Smooth muscle cell (in vitro differentiated cells): Measurements from ENCODE around the gene RABGAP1L. TPM values are rescaled to one million over a fixed set of nuclear protein-coding genes. Genes with fewer than 3 reads are reported as not detected.
"Not testable (repeated sequence)": the region's sequence is repeated elsewhere in the genome, so short reads cannot be mapped to it uniquely, and the experiment has no call there.

Source experiments
- DNase-seq: peaks from one replicate; lab custom pipeline; 2025; ENCODE audit not compliant: unreplicated experiment; lab: John Stamatoyannopoulos, UW
- H2AFZ ChIP-seq: fragments of 200-600 bp; sonication (generic); 2 replicates; pipeline ENCODE4 v1.6.0; 2016; ENCODE audit warnings: antibody characterized with exemption, low read depth, mild to moderate bottlenecking
- H3F3A ChIP-seq: fragments of 200-600 bp; sonication (generic); 2 replicates; pipeline ENCODE4 v1.6.0; 2017; ENCODE audit warnings: antibody characterized with exemption, low read depth
- H3K27ac ChIP-seq: fragments of 200-600 bp; sonication (generic); 2 replicates; pipeline ENCODE4 v1.5.1; 2016; ENCODE audit warnings: low read depth, mild to moderate bottlenecking
- H3K27me3 ChIP-seq: fragments of 200-600 bp; sonication (generic); 2 replicates; pipeline ENCODE4 v1.6.1; 2016; ENCODE audit warnings: low read depth, mild to moderate bottlenecking
- H3K36me3 ChIP-seq: fragments of 200-600 bp; sonication (generic); 2 replicates; pipeline ENCODE4 v1.5.1; 2016; ENCODE audit warnings: low read depth
- H3K4me1 ChIP-seq: fragments of 200-600 bp; sonication (generic); 2 replicates; pipeline ENCODE4 v1.5.1; 2016; ENCODE audit warnings: low read depth
- H3K4me2 ChIP-seq: fragments of 200-600 bp; sonication (generic); 2 replicates; pipeline ENCODE4 v1.6.0; 2016; ENCODE audit warnings: mild to moderate bottlenecking
- H3K4me3 ChIP-seq: fragments of 200-600 bp; sonication (generic); 2 replicates; pipeline ENCODE4 v1.5.1; 2016; ENCODE audit warnings: mild to moderate bottlenecking
- H3K79me2 ChIP-seq: fragments of 200-600 bp; sonication (generic); 2 replicates; pipeline ENCODE4 v1.6.0; 2016; ENCODE audit warnings: low read depth, mild to moderate bottlenecking
- H3K9ac ChIP-seq: fragments of 200-600 bp; sonication (generic); 2 replicates; pipeline ENCODE4 v1.6.0; 2016; ENCODE audit warnings: low read depth
- H3K9me3 ChIP-seq: fragments of 200-600 bp; sonication (generic); replicated peaks from 2 replicates; pipeline ENCODE4 v1.5.1; 2016; ENCODE audit warnings: low read depth
- H4K20me1 ChIP-seq: fragments of 200-600 bp; sonication (generic); 2 replicates; pipeline ENCODE4 v1.6.0; 2016; ENCODE audit warnings: low read depth
- WGBS: methylation state at CpG from one replicate; pipeline ENCODE4 v1.1.7; 2016; ENCODE audit warnings: low lambda C conversion rate; 5-methylcytosine and 5-hydroxymethylcytosine counted together
- polyA plus RNA-seq: library from polyadenylated mRNA; unstranded; fragments of >200 nt; fragmentation: Nextera tagmentation; extraction: Ambion mirVana; gene quantifications from 2 replicates; pipeline ENCODE4 v1.2.1, GENCODE V29; 2016
- total RNA-seq: library from RNA; depleted of rRNA; stranded (reverse); fragments of >200 nt; gene quantifications from 2 replicates; pipeline ENCODE4 v1.2.3, GENCODE V29; 2014
- TF ChIP-seq, protein P1 (sequence below): fragments of 200-600 bp; sonication (generic); IDR thresholded peaks from 2 replicates; pipeline ENCODE4 v1.5.1; 2017; ENCODE audit warnings: borderline replicate concordance, mild to moderate bottlenecking, antibody characterized with exemption; ENCODE audit not compliant: insufficient read depth, poor library complexity, severe bottlenecking

RABGAP1L gene
- total and polyA plus RNA-seq, 2 experiments from 2014 or later = 4.8 to 24.7 TPM

DNA sequence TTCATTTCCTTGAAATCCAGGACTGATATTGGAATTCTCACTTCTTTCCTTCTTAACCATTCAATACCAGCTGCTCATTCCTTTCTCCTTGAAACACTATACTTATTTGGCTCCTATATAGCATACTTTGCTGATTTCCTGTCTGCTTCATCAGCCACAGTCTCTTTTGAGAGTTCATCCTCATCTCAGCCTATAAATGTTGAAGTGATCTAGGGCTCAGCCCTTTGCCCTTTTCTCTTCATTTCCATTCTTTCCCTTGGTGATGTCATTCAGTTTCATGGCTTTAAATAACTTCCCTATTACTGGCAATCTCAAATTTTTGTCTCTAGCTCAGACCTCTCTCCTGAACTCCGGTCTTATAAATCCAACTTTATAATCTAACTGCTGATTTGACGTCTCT lies 24.1 kb upstream of the RABGAP1L start:
- no peaks in the 10 kb centered on the region for H3K9me3 ChIP-seq
- TF ChIP-seq, protein P1, sequence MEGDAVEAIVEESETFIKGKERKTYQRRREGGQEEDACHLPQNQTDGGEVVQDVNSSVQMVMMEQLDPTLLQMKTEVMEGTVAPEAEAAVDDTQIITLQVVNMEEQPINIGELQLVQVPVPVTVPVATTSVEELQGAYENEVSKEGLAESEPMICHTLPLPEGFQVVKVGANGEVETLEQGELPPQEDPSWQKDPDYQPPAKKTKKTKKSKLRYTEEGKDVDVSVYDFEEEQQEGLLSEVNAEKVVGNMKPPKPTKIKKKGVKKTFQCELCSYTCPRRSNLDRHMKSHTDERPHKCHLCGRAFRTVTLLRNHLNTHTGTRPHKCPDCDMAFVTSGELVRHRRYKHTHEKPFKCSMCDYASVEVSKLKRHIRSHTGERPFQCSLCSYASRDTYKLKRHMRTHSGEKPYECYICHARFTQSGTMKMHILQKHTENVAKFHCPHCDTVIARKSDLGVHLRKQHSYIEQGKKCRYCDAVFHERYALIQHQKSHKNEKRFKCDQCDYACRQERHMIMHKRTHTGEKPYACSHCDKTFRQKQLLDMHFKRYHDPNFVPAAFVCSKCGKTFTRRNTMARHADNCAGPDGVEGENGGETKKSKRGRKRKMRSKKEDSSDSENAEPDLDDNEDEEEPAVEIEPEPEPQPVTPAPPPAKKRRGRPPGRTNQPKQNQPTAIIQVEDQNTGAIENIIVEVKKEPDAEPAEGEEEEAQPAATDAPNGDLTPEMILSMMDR = no peak
- no peak overlapping the region for H3K27ac ChIP-seq
- no peaks in the 10 kb centered on the region for H3F3A ChIP-seq
- H3K4me2 ChIP-seq = no peak overlapping the region
- no peaks in the 10 kb centered on the region for H4K20me1 ChIP-seq
- H3K36me3 ChIP-seq = no peaks in the 10 kb centered on the region
- no peaks in the 10 kb centered on the region for H3K27me3 ChIP-seq
- no peak for DNase-seq
- H3K79me2 ChIP-seq = no peaks in the 10 kb centered on the region
- no peak overlapping the region for H3K4me3 ChIP-seq
- no peak overlapping the region for H2AFZ ChIP-seq
- H3K9ac ChIP-seq = no peak overlapping the region
- WGBS = 72% methylated on average over 2 of the region's 2 CpGs
- H3K4me1 ChIP-seq = peaks cover 5% of the 10 kb centered on the region

DNA sequence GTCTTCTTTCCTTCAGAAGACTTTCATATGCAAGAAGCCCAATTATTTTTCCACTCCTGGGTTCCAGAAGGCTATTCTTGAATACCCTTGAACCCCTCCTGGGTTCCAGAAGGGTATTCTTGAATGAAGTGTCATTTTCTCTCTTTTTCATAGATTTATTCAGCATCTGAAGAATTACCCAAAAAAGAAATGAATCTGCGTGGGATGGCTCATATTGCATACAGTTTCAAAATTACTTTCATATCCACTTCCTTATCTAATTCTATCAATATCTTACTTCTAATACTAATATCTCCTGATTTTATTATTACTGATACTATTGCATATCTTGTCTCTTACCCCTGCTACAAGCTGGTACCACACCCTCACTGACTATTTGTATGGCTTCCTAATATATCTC lies 22.6 kb upstream of the RABGAP1L start:
- TF ChIP-seq, protein P1 = no peak
- H3K4me1 ChIP-seq = no peaks in the 10 kb centered on the region
- H3F3A ChIP-seq = no peaks in the 10 kb centered on the region
- H2AFZ ChIP-seq = no peak overlapping the region
- 97% methylated on average over 1 of the region's 1 CpG for WGBS
- DNase-seq = no peak
- no peak overlapping the region for H3K4me2 ChIP-seq
- H3K79me2 ChIP-seq = no peaks in the 10 kb centered on the region
- H3K27ac ChIP-seq = no peak overlapping the region
- H3K36me3 ChIP-seq = no peaks in the 10 kb centered on the region
- H3K27me3 ChIP-seq = no peaks in the 10 kb centered on the region
- H3K9me3 ChIP-seq = no peaks in the 10 kb centered on the region
- no peak overlapping the region for H3K9ac ChIP-seq
- H3K4me3 ChIP-seq = no peak overlapping the region
- H4K20me1 ChIP-seq = no peaks in the 10 kb centered on the region

DNA sequence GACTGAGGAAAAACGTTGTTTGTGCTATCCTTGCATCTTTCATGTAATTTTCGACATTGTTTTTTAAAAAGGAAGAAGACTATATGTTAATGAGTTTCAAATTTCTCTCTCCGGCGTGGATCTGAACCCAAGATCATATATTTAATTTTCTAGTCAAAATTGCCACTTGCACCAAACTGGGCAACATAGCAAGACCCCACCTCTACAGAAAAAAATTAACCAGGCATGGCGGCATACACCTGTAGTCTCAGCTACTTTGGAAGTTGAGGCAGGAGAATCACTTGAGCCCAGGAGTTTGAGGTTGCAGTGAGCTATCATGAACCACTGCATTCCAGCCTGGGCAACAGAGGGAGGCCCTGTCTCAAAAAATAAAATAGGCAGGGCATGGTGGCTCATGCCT lies 16.5 kb upstream of the RABGAP1L start:
- H3K79me2 ChIP-seq = no peaks in the 10 kb centered on the region
- no peaks in the 10 kb centered on the region for H4K20me1 ChIP-seq
- H3K9ac ChIP-seq = no peak overlapping the region
- H2AFZ ChIP-seq = no peak overlapping the region
- H3K27me3 ChIP-seq = no peaks in the 10 kb centered on the region
- H3K9me3 ChIP-seq = no peaks in the 10 kb centered on the region
- TF ChIP-seq, protein P1 = no peak
- no peaks in the 10 kb centered on the region for H3K4me1 ChIP-seq
- H3K36me3 ChIP-seq = no peaks in the 10 kb centered on the region
- no peaks in the 10 kb centered on the region for H3F3A ChIP-seq
- no peak overlapping the region for H3K27ac ChIP-seq
- H3K4me3 ChIP-seq = no peak overlapping the region
- H3K4me2 ChIP-seq = no peak overlapping the region
- DNase-seq = no peak
- WGBS = 94% methylated on average over 5 of the region's 5 CpGs

DNA sequence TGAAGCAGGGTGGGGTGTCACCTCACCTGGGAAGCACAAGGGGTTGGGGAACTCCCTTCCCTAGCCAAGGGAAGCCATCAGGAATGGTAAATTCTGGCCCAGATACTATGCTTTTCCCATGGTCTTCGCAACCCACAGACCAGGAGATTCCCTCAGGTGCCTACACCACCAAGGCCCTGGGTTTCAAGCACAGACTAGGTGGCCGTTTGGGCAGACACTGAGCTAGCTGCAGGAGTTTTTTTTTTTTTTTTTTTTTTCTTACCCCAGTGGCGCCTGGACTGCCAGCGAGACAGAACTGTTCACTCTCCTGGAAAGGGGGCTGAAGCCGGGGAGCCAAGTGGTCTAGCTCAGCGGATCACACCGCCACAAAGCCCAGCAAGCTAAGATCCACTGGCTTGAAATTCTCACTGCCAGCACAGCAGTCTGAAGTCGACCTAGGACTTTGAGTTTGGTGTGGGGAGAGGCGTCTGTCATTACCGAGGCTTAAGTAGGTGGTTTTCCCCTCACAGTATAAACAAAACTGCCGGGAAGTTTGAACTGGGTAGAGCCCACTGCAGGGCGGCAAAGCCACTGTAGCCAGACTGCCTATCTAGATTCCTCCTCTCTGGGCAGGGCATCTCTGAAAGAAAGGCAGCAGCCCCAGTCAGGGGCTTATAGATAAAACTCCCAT lies 15.5 kb upstream of the RABGAP1L start:
- not testable (repeated sequence) for H2AFZ ChIP-seq, H4K20me1 ChIP-seq
- 90% methylated on average over 12 of the region's 12 CpGs for WGBS

DNA sequence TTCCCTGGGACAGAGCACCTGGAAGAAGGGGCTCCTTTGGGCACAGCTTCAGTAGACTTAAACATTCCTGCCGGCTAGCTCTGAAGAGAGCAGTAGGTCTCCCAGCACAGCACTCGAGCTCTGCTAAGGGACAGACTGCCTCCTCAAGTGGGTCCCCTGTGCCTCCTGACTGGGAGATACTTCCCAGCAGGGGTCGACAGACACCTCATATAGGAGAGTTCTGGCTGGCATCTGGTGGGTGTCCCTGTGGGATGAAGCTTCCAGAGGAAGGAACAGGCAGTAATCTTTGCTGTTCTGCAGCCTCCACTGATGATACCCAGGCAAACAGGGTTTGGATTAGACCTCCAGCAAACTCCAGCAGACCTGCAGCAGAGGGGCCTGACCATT lies 14.9 kb upstream of the RABGAP1L start:
- H3K4me3 ChIP-seq, DNase-seq, H3K27me3 ChIP-seq, H3K36me3 ChIP-seq, H2AFZ ChIP-seq, H3K4me2 ChIP-seq, H3K9me3 ChIP-seq, H3K27ac ChIP-seq, H3F3A ChIP-seq, H3K9ac ChIP-seq, H3K79me2 ChIP-seq, H3K4me1 ChIP-seq, H4K20me1 ChIP-seq: not testable (repeated sequence)
- 77% methylated on average over 3 of the region's 3 CpGs for WGBS

More for the DNA sequence above, 15.5 kb upstream of the RABGAP1L start:
- DNase-seq, H3F3A ChIP-seq, H3K9ac ChIP-seq, H3K4me1 ChIP-seq, H3K36me3 ChIP-seq, H3K79me2 ChIP-seq, H3K4me3 ChIP-seq, H3K9me3 ChIP-seq, H3K4me2 ChIP-seq, H3K27ac ChIP-seq, H3K27me3 ChIP-seq: not testable (repeated sequence)
